Psoas muscle (tissue), 8 donors: Measurements from ENCODE around the gene APIP. TPM values are rescaled to one million over a fixed set of nuclear protein-coding genes. Genes with fewer than 3 reads are reported as not detected.

Experiments used
- ATAC-seq, 4 donors: fragments of 200-7000 bp; cut with Tn5 transposase; one replicate each; pipeline ENCODE4 v1.9.1; 2020; ENCODE audit warnings: moderate library complexity in 3 of 4, mild to moderate bottlenecking in 2 of 4
- DNase-seq, 2 donors: peaks; one replicate each; pipeline ENCODE4 v3.0.0-alpha.2; 2020
- H3K27ac ChIP-seq: fragments of 200-600 bp; one replicate; pipeline ENCODE4 v1.8.0; 2022
- H3K27me3 ChIP-seq, 3 donors: fragments of 200-600 bp in 1 of 3; one replicate each; pipeline versions ENCODE4 v1.6.1 to v1.8.0; 2013 to 2022; ENCODE audit warnings: low read length in 2 of 3, mild to moderate bottlenecking in 2 of 3, moderate library complexity in 1 of 3; ENCODE audit not compliant: insufficient read depth in 3 of 3
- H3K36me3 ChIP-seq, 2 donors: fragments of 200-600 bp in 1 of 2; one replicate each; pipeline versions ENCODE4 v1.6.1 to v1.8.0; 2013 to 2022; ENCODE audit warnings: low read depth in 1 of 2, mild to moderate bottlenecking in 1 of 2, moderate library complexity in 1 of 2; ENCODE audit not compliant: insufficient read depth in 1 of 2
- H3K4me1 ChIP-seq: fragments of 200-600 bp; one replicate; pipeline ENCODE4 v1.8.0; 2022
- H3K4me3 ChIP-seq: fragments of 200-600 bp; one replicate; pipeline ENCODE4 v1.8.0; 2022; ENCODE audit warnings: mild to moderate bottlenecking
- H3K9me3 ChIP-seq: fragments of 200-600 bp; one replicate; pipeline ENCODE4 v1.8.0; 2022
- CTCF ChIP-seq: fragments of 200-600 bp; IDR thresholded peaks from one replicate; pipeline ENCODE4 v1.8.0; 2022; ENCODE audit warnings: antibody characterized with exemption
- WGBS, 3 donors: extraction: QIAGEN DNeasy Blood & Tissue Kit; methylation state at CpG; one replicate each; pipeline versions ENCODE4 v1.1.6 to v1.1.7; 2013; 5-methylcytosine and 5-hydroxymethylcytosine counted together
- intact Hi-C, 2 donors: fragments of 100-400 bp; cut with DNase I; formaldehyde crosslinking; loops; one replicate each; pipeline versions ENCODE4 v1.11.0 to v1.14.2; 2022
- long read RNA-seq, 2 donors: library from polyadenylated mRNA; unstranded; transcript quantifications; one replicate each; pipeline ENCODE4 v2.0.0, GENCODE V29; 2021
- polyA plus RNA-seq, 3 donors: library from polyadenylated mRNA; stranded (reverse); fragments of 200-250 nt; gene quantifications; one replicate each; pipeline ENCODE4 v1.2.3, GENCODE V29; 2013
- total RNA-seq, 4 donors: library from RNA; stranded (reverse); fragmentation: NEBNext Ultra II Directional in 2 of 4; extraction: Animal tissue kit (Norgen Biotek cat#: 25700) in 2 of 4; gene quantifications; one replicate each; pipeline versions ENCODE4 v1.2.1 to v1.2.4, GENCODE V29; 2021 to 2023
- donor health status: healthy with polysubstance abuse.
- donor health status: DM: no; HTN: no; CAD: no; lungs with moderate emphysema.
- donor health status: Bipolar disorder and iron deficiency.
- donor health status: healthy.
- donor health status: DM: yes; HTN: yes; CAD: no.
- donor health status: DM: no; HTN: no; CAD: no.
- donor health status: DM: no; HTN: no; CAD: no.
- donor health status: DM: yes; HTN: yes; CAD: no.

The APIP gene
- total RNA-seq (10 to 100 TPM; 24.1 to 42.5 (median 39.9) TPM), polyA plus RNA-seq (10 to 100 TPM; 27.0 to 47.2 (median 40.9) TPM)
- long read RNA-seq, donor 1, transcript APIP-201 (7 exons, 1,366 nt), result major isoform, 11 of 13 reads
- long read RNA-seq, donor 1, partial matches to known transcripts, result 1 of 13 reads
- long read RNA-seq, donor 1, other reads (novel, unspliced or antisense), result 0 of 13 reads
- long read RNA-seq, donor 2, transcript APIP-201 (7 exons, 1,366 nt), result major isoform, 26 of 40 reads
- long read RNA-seq, donor 2, transcript APIP-202 (6 exons, 1,042 nt), result minor isoform, 6 of 40 reads
- long read RNA-seq, donor 2, partial matches to known transcripts, result 0 of 40 reads
- long read RNA-seq, donor 2, other reads (novel, unspliced or antisense), result 8 of 40 reads

GRCh38 chr11:34916015-34916842, at the start of gene APIP, which contains the start of gene PDHX:
Gene APIP (minus strand): TSS chr11:34916379. CDS start chr11:34916284, 95 bp downstream.
Gene PDHX (plus strand): TSS chr11:34916618. CDS start chr11:34916656, 38 bp downstream.
- Histone ChIP-seq H3K9me3 (no peaks in the 10 kb centered on the region), H3K27ac (peak within 1 kb of the TSS; percentile 96), H3K4me3 (peak within 1 kb of the TSS; percentile 81), H3K27me3 (no peaks in the 10 kb centered on the region), H3K4me1 (peaks cover 40% of the 10 kb centered on the region), H3K36me3 (peaks cover 0 to 6% of the 10 kb centered on the region in 2 donors)
- WGBS, 3 donors, result 0 to 1% (median 1%) methylated on average over 78 to 79 of the region's 79 CpGs
- DNase-seq, result peak; percentile 99 to 100
- ATAC-seq, result peak; percentile 92 to 97 (median 94)
- no peak for TF ChIP-seq CTCF
- intact Hi-C loops, result no loop called here

DNA sequence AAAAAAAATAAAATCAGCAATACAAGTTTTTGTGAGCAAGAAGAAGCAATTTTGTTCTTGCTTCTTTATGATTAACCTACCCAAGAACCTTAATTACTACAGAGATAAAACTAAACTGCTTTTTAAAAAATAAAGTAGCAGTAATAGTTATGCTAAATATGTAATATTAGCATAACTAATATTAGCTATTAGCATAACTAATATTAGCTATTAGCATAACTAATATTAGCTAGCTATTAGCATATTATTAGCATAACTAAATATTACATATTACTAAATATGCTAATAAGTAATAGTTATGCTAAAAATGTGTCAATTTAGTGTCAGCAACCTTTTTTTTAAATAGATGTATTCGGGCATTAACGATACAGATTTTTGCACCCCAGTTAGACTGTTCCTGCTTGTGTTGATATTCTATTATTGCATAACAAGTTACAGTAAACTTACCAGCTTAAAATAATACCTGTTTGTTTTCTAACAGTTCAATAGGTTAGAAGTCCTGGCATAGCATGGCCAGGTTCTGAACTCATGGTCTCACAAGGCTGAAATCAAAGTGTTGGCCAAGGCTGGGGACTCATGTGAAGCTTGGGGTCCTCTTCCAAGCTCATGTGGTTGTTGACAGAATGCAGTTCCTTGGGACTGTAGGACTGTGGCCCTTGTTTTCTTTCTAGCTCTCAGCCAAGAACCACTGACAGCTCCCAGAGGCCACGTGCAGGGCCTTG, 48.6 kb upstream of the APIP start:
- 63 to 81% (median 66%) methylated on average over 3 of the region's 3 CpGs for WGBS, 3 donors
- DNase-seq (no peak), ATAC-seq (no peak)
- TF ChIP-seq CTCF, result no peak
- H3K4me1 ChIP-seq, result peaks cover 1% of the 10 kb centered on the region
- H3K4me3 ChIP-seq, result no peak overlapping the region
- no peak overlapping the region for H3K27ac ChIP-seq
- H3K27me3 ChIP-seq, result no peaks in the 10 kb centered on the region
- peaks cover 2 to 56% of the 10 kb centered on the region in 2 donors for H3K36me3 ChIP-seq
- intact Hi-C loops, result no loop called here
- no peaks in the 10 kb centered on the region for H3K9me3 ChIP-seq

- intact Hi-C loops, result no loop called here
- Histone ChIP-seq H3K4me3 (no peak overlapping the region), H3K4me1 (peaks cover 5% of the 10 kb centered on the region), H3K27ac (no peak overlapping the region), H3K9me3 (no peaks in the 10 kb centered on the region), H3K36me3 (peaks cover 0 to 49% of the 10 kb centered on the region in 2 donors), H3K27me3 (no peaks in the 10 kb centered on the region)
- DNase-seq (no peak), ATAC-seq (no peak)
- no peak for TF ChIP-seq CTCF
- 64 to 74% (median 68%) methylated on average over 5 of the region's 5 CpGs for WGBS, 3 donors
Observed at GRCh38 chr11:34963351-34963750, 47.2 kb upstream of the APIP start.

DNA sequence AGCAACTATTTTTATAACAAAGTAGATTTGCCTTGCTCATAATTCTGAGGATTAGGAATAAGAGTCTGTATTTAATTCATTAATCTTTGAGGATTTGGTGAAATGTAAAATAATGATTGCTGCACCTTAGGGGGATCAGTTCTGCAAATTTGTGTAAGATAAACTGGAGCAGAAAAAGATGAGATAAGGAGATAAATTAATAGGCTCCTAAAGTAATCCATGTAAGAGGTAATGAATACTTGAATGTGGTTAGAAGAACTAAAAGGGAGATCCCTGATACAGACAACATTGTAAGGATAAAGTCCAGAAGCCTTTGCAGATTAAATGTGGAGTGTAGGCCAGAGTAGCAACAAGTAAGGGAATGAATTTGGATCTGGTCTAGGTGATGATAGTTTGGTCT, 45.9 kb upstream of the APIP start:
- no peak for DNase-seq
- intact Hi-C loops, result no loop called here
- no peak for ATAC-seq
- TF ChIP-seq CTCF, result no peak
- Histone ChIP-seq H3K9me3 (no peaks in the 10 kb centered on the region), H3K27ac (no peak overlapping the region), H3K4me3 (no peak overlapping the region), H3K4me1 (peaks cover 5% of the 10 kb centered on the region), H3K36me3 (peaks cover 0 to 47% of the 10 kb centered on the region in 2 donors), H3K27me3 (no peaks in the 10 kb centered on the region)
